PFSK-1 (cell line): ENCODE measurements around the gene CLSTN1.

Source experiments
- POLR2AphosphoS5 ChIP-seq: IDR thresholded peaks from 2 replicates; pipeline ENCODE4 v1.6.1; 2012; ENCODE audit warnings: low read depth, mild to moderate bottlenecking, control low read depth, low read length, moderate library complexity
- SIN3A ChIP-seq: IDR thresholded peaks from 2 replicates; pipeline ENCODE4 v1.6.1; 2012; ENCODE audit warnings: mild to moderate bottlenecking, low read length, moderate library complexity, borderline replicate concordance; ENCODE audit not compliant: insufficient read depth
- TAF1 ChIP-seq: IDR thresholded peaks from 2 replicates; pipeline ENCODE4 v1.6.1; 2012; ENCODE audit warnings: low read length, control low read depth, borderline replicate concordance; ENCODE audit not compliant: insufficient read depth
- TF ChIP-seq, protein P1 (sequence below), 2 experiments: IDR thresholded peaks; 2 replicates each; pipeline versions ENCODE4 v1.6.1 to v1.8.0; 2011 to 2012; ENCODE audit warnings: low read depth in 2 of 2, low read length in 2 of 2, control low read depth in 1 of 2, inconsistent platforms in 1 of 2, mild to moderate bottlenecking in 1 of 2, moderate library complexity in 1 of 2; ENCODE audit not compliant: insufficient read depth in 1 of 2

DNA sequence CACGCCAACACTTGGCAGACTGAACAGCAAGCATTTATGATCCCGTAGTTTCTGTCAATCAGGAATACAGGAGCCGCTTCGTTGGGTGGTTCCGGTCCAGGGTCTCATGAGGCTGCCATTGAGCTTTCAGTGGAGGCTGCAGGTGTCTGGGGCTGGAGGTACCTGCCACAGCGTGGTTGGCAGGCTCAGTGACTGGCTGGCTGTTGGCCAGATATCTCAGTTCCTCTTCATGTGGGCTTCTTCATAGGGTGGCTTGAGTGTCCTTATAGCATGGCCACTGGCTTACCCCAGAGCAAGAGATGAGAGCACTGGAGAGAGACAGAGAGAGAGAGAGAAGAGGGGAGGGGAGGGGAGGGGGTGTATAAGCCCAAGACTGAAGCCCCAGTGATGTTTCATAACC is 142.9 kb downstream of the CLSTN1 start:
- TF ChIP-seq, protein P1, sequence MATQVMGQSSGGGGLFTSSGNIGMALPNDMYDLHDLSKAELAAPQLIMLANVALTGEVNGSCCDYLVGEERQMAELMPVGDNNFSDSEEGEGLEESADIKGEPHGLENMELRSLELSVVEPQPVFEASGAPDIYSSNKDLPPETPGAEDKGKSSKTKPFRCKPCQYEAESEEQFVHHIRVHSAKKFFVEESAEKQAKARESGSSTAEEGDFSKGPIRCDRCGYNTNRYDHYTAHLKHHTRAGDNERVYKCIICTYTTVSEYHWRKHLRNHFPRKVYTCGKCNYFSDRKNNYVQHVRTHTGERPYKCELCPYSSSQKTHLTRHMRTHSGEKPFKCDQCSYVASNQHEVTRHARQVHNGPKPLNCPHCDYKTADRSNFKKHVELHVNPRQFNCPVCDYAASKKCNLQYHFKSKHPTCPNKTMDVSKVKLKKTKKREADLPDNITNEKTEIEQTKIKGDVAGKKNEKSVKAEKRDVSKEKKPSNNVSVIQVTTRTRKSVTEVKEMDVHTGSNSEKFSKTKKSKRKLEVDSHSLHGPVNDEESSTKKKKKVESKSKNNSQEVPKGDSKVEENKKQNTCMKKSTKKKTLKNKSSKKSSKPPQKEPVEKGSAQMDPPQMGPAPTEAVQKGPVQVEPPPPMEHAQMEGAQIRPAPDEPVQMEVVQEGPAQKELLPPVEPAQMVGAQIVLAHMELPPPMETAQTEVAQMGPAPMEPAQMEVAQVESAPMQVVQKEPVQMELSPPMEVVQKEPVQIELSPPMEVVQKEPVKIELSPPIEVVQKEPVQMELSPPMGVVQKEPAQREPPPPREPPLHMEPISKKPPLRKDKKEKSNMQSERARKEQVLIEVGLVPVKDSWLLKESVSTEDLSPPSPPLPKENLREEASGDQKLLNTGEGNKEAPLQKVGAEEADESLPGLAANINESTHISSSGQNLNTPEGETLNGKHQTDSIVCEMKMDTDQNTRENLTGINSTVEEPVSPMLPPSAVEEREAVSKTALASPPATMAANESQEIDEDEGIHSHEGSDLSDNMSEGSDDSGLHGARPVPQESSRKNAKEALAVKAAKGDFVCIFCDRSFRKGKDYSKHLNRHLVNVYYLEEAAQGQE (IDR thresholded peaks at IDR 0.05; ENCODE audit: insufficient read depth in 1 of 2, low read depth in 2 of 2, low read length in 2 of 2), result no peak
- no peak for TF ChIP-seq POLR2AphosphoS5
- TF ChIP-seq SIN3A, result no peak
- TF ChIP-seq TAF1, result no peak
